HEK293 (cell line): ENCODE data around the gene ACOT7.

Experiments used
- GLIS1 ChIP-seq: fragments of 450-650 bp; formaldehyde crosslinking; IDR thresholded peaks from 2 replicates; pipeline ENCODE4 v1.5.1; 2016; ENCODE audit warnings: missing biosample characterization, missing genetic modification characterization
- IKZF3 ChIP-seq: fragments of 450-650 bp; IDR thresholded peaks from 2 replicates; pipeline ENCODE4 v1.5.0; 2018; ENCODE audit warnings: missing biosample characterization, mild to moderate bottlenecking, missing genetic modification characterization, moderate library complexity
- KLF1 ChIP-seq: fragments of 450-650 bp; formaldehyde crosslinking; IDR thresholded peaks from 2 replicates; pipeline ENCODE4 v1.5.1; 2016; ENCODE audit warnings: missing biosample characterization, missing genetic modification characterization
- KLF16 ChIP-seq: fragments of 450-650 bp; formaldehyde crosslinking; IDR thresholded peaks from 2 replicates; pipeline ENCODE4 v1.5.1; 2017; ENCODE audit warnings: missing biosample characterization, missing genetic modification characterization
- OVOL3 ChIP-seq: fragments of 450-650 bp; formaldehyde crosslinking; IDR thresholded peaks from 2 replicates; pipeline ENCODE4 v1.5.1; 2016; ENCODE audit warnings: missing biosample characterization, missing genetic modification characterization
- PRDM2 ChIP-seq: fragments of 450-650 bp; formaldehyde crosslinking; IDR thresholded peaks from 2 replicates; pipeline ENCODE4 v1.5.1; 2016; ENCODE audit warnings: missing biosample characterization, missing genetic modification characterization, borderline replicate concordance
- SP2 ChIP-seq: fragments of 450-650 bp; formaldehyde crosslinking; IDR thresholded peaks from 2 replicates; pipeline ENCODE4 v1.5.1; 2016; ENCODE audit warnings: missing biosample characterization, missing genetic modification characterization
- SP3 ChIP-seq: fragments of 450-650 bp; formaldehyde crosslinking; IDR thresholded peaks from 2 replicates; pipeline ENCODE4 v1.5.1; 2016; ENCODE audit warnings: missing biosample characterization, missing genetic modification characterization
- ZBTB1 ChIP-seq: fragments of 450-650 bp; formaldehyde crosslinking; IDR thresholded peaks from 2 replicates; pipeline ENCODE4 v1.5.1; 2016; ENCODE audit warnings: missing biosample characterization, missing genetic modification characterization
- ZBTB17 ChIP-seq: fragments of 450-650 bp; formaldehyde crosslinking; IDR thresholded peaks from 2 replicates; pipeline ENCODE4 v1.5.1; 2016; ENCODE audit warnings: missing biosample characterization, missing genetic modification characterization
- ZEB2 ChIP-seq: fragments of 450-650 bp; formaldehyde crosslinking; IDR thresholded peaks from 2 replicates; pipeline ENCODE4 v1.5.1; 2016; ENCODE audit warnings: missing biosample characterization, missing genetic modification characterization
- ZFHX2 ChIP-seq: fragments of 450-650 bp; formaldehyde crosslinking; conservative IDR thresholded peaks from 2 replicates; pipeline ENCODE4 v1.5.1; 2016; ENCODE audit warnings: missing biosample characterization, missing genetic modification characterization
- ZIC2 ChIP-seq: fragments of 450-650 bp; formaldehyde crosslinking; IDR thresholded peaks from 2 replicates; pipeline ENCODE4 v1.5.1; 2016; ENCODE audit warnings: missing biosample characterization, missing genetic modification characterization
- ZNF138 ChIP-seq: fragments of 450-650 bp; formaldehyde crosslinking; IDR thresholded peaks from 2 replicates; pipeline ENCODE4 v1.5.1; 2016; ENCODE audit warnings: missing biosample characterization, missing genetic modification characterization, borderline replicate concordance
- ZNF146 ChIP-seq: fragments of 450-650 bp; formaldehyde crosslinking; IDR thresholded peaks from 2 replicates; pipeline ENCODE4 v1.5.1; 2016; ENCODE audit warnings: missing biosample characterization, missing genetic modification characterization
- ZNF223 ChIP-seq: fragments of 450-650 bp; formaldehyde crosslinking; IDR thresholded peaks from 2 replicates; pipeline ENCODE4 v1.5.1; 2016; ENCODE audit warnings: missing biosample characterization, missing genetic modification characterization
- ZNF391 ChIP-seq: fragments of 450-650 bp; formaldehyde crosslinking; IDR thresholded peaks from 2 replicates; pipeline ENCODE4 v1.5.1; 2016; ENCODE audit warnings: low read depth, missing biosample characterization, missing genetic modification characterization, borderline replicate concordance
- ZNF404 ChIP-seq: fragments of 450-650 bp; formaldehyde crosslinking; IDR thresholded peaks from 2 replicates; pipeline ENCODE4 v1.5.1; 2017; ENCODE audit warnings: missing biosample characterization, missing genetic modification characterization
- ZNF416 ChIP-seq: fragments of 450-650 bp; formaldehyde crosslinking; IDR thresholded peaks from 2 replicates; pipeline ENCODE4 v1.5.1; 2016; ENCODE audit warnings: missing biosample characterization, missing genetic modification characterization
- ZNF48 ChIP-seq: fragments of 450-650 bp; formaldehyde crosslinking; IDR thresholded peaks from 2 replicates; pipeline ENCODE4 v1.5.1; 2016; ENCODE audit warnings: missing biosample characterization, missing genetic modification characterization
- ZNF513 ChIP-seq: fragments of 450-650 bp; IDR thresholded peaks from 2 replicates; pipeline ENCODE4 v1.5.1; 2018; ENCODE audit warnings: missing biosample characterization, missing genetic modification characterization
- ZNF521 ChIP-seq: fragments of 450-650 bp; formaldehyde crosslinking; IDR thresholded peaks from 2 replicates; pipeline ENCODE4 v1.5.1; 2017; ENCODE audit warnings: missing biosample characterization, mild to moderate bottlenecking, missing genetic modification characterization
- ZNF529 ChIP-seq: fragments of 450-650 bp; formaldehyde crosslinking; IDR thresholded peaks from 2 replicates; pipeline ENCODE4 v1.5.1; 2017; ENCODE audit warnings: missing genetic modification characterization, missing biosample characterization; ENCODE audit not compliant: insufficient replicate concordance
- ZNF704 ChIP-seq: fragments of 450-650 bp; formaldehyde crosslinking; IDR thresholded peaks from 2 replicates; pipeline ENCODE4 v1.5.1; 2016; ENCODE audit warnings: missing biosample characterization, missing genetic modification characterization
- TF ChIP-seq, protein P1 (sequence below): fragments of 450-650 bp; formaldehyde crosslinking; IDR thresholded peaks from 2 replicates; pipeline ENCODE4 v1.5.1; 2016; ENCODE audit warnings: missing biosample characterization, missing genetic modification characterization
- TF ChIP-seq, protein P2 (sequence below): fragments of 450-650 bp; formaldehyde crosslinking; IDR thresholded peaks from 2 replicates; pipeline ENCODE4 v1.5.1; 2016; ENCODE audit warnings: missing biosample characterization, missing genetic modification characterization, borderline replicate concordance

ACOT7 gene

GRCh38 chr1:6419804-6420453 lies 26.4 kb upstream of the ACOT7 start, which contains the start of gene HES2 (continued):
- TF ChIP-seq ZNF513: no peak
- TF ChIP-seq ZNF416 (tag by site-specific recombination): no peak
- TF ChIP-seq ZNF521 (tag by site-specific recombination): no peak
- no peak for TF ChIP-seq ZBTB1 (tag by site-specific recombination)
- TF ChIP-seq OVOL3 (tag by site-specific recombination): no peak
- TF ChIP-seq KLF1 (tag by site-specific recombination): peak; percentile 91
- TF ChIP-seq ZNF223 (tag by site-specific recombination): no peak
- TF ChIP-seq IKZF3 (tag by site-specific recombination): no peak
- TF ChIP-seq ZNF529 (tag by site-specific recombination): no peak
- no peak for TF ChIP-seq ZNF704 (tag by site-specific recombination)
- TF ChIP-seq, protein P1, sequence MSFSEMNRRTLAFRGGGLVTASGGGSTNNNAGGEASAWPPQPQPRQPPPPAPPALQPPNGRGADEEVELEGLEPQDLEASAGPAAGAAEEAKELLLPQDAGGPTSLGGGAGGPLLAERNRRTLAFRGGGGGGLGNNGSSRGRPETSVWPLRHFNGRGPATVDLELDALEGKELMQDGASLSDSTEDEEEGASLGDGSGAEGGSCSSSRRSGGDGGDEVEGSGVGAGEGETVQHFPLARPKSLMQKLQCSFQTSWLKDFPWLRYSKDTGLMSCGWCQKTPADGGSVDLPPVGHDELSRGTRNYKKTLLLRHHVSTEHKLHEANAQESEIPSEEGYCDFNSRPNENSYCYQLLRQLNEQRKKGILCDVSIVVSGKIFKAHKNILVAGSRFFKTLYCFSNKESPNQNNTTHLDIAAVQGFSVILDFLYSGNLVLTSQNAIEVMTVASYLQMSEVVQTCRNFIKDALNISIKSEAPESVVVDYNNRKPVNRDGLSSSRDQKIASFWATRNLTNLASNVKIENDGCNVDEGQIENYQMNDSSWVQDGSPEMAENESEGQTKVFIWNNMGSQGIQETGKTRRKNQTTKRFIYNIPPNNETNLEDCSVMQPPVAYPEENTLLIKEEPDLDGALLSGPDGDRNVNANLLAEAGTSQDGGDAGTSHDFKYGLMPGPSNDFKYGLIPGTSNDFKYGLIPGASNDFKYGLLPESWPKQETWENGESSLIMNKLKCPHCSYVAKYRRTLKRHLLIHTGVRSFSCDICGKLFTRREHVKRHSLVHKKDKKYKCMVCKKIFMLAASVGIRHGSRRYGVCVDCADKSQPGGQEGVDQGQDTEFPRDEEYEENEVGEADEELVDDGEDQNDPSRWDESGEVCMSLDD: 0 out of 2 replicates have a peak, but pooled peaks have one; percentile 38
- peak; percentile 38; the same call in 1 of the 2 replicates for TF ChIP-seq SP3
- TF ChIP-seq ZNF138: no peak
- TF ChIP-seq GLIS1 (tag by site-specific recombination): no peak
- no peak for TF ChIP-seq ZNF146 (tag by site-specific recombination)
- TF ChIP-seq ZFHX2 (tag by site-specific recombination): peak; percentile 43
- no peak for TF ChIP-seq ZNF391 (tag by site-specific recombination)
- no peak for TF ChIP-seq ZBTB17
- TF ChIP-seq ZNF404: no peak
- TF ChIP-seq KLF16: no peak
- no peak for TF ChIP-seq PRDM2
- TF ChIP-seq, protein P2, sequence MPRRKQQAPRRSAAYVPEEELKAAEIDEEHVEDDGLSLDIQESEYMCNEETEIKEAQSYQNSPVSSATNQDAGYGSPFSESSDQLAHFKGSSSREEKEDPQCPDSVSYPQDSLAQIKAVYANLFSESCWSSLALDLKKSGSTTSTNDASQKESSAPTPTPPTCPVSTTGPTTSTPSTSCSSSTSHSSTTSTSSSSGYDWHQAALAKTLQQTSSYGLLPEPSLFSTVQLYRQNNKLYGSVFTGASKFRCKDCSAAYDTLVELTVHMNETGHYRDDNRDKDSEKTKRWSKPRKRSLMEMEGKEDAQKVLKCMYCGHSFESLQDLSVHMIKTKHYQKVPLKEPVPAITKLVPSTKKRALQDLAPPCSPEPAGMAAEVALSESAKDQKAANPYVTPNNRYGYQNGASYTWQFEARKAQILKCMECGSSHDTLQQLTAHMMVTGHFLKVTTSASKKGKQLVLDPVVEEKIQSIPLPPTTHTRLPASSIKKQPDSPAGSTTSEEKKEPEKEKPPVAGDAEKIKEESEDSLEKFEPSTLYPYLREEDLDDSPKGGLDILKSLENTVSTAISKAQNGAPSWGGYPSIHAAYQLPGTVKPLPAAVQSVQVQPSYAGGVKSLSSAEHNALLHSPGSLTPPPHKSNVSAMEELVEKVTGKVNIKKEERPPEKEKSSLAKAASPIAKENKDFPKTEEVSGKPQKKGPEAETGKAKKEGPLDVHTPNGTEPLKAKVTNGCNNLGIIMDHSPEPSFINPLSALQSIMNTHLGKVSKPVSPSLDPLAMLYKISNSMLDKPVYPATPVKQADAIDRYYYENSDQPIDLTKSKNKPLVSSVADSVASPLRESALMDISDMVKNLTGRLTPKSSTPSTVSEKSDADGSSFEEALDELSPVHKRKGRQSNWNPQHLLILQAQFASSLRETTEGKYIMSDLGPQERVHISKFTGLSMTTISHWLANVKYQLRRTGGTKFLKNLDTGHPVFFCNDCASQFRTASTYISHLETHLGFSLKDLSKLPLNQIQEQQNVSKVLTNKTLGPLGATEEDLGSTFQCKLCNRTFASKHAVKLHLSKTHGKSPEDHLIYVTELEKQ (tag by site-specific recombination): no peak
- peak; percentile 78 for TF ChIP-seq ZIC2 (tag by site-specific recombination)
- TF ChIP-seq ZEB2 (tag by site-specific recombination): no peak
- TF ChIP-seq ZNF48: no peak
- TF ChIP-seq SP2 (tag by site-specific recombination): peak; percentile 49
